ENCODE results near the gene CNN1. TPM values are rescaled to one million over a fixed set of nuclear protein-coding genes. Genes with fewer than 3 reads are reported as not detected.

CNN1 gene
- total and polyA plus RNA-seq, 2 of the 8 experiments (the other 6 are each of a cell fraction or from before 2014, with no cell fraction given) = 29.8 to 50.8 TPM

- TF ChIP-seq EZH2 (IDR thresholded peaks at IDR 0.05; ENCODE audit: low read depth, low read length, severe bottlenecking) (no peak), CHD1 (IDR thresholded peaks at IDR 0.05; ENCODE audit: low read depth, low read length) (no peak), SIRT6 (IDR thresholded peaks at IDR 0.05; ENCODE audit: low read length) (no peak), TAF1 (IDR thresholded peaks at IDR 0.05; ENCODE audit: low read depth, low read length) (peak; percentile 87), SP2 (IDR thresholded peaks at IDR 0.05; ENCODE audit: low read length) (peak; percentile 18; the same call in 1 of the 2 replicates), E2F6 (IDR thresholded peaks at IDR 0.05) (no peak), HDAC6 (IDR thresholded peaks at IDR 0.05; ENCODE audit: low read depth, low read length) (no peak), CTCF (IDR thresholded peaks at IDR 0.05; ENCODE audit: control extremely low read depth in 1 of 3, insufficient read depth in 1 of 3, low read depth in 1 of 3, low read length in 3 of 3) (no peak), RFX5 (IDR thresholded peaks at IDR 0.05; ENCODE audit: borderline replicate concordance, low read depth, low read length) (no peak), BRCA1 (IDR thresholded peaks at IDR 0.05; ENCODE audit: low read depth, low read length) (no peak; the same call in none of the 2 replicates), RBBP5 (IDR thresholded peaks at IDR 0.05; ENCODE audit: borderline replicate concordance, low read depth, low read length) (peak; percentile 53; the same call in 1 of the 2 replicates), RNF2 (IDR thresholded peaks at IDR 0.05; ENCODE audit: borderline replicate concordance, low read depth, low read length, missing control alignments, poor library complexity, severe bottlenecking) (no peak), EGR1 (IDR thresholded peaks at IDR 0.05; ENCODE audit: borderline replicate concordance, low read depth, low read length) (no peak), SUZ12 (IDR thresholded peaks at IDR 0.05; ENCODE audit: low read length) (no peak), ZNF274 (IDR thresholded peaks at IDR 0.05; ENCODE audit: borderline replicate concordance, extremely low read depth, low read length) (no peak), FOSL1 (IDR thresholded peaks at IDR 0.05; ENCODE audit: insufficient read depth, low read depth, low read length) (no peak)
Observed at GRCh38 chr19:11528551-11529341, 9.9 kb upstream of the CNN1 start, which contains the start of gene ECSIT (continued).
